Measurements from ENCODE around the gene KIF5A. TPM values are rescaled to one million over a fixed set of nuclear protein-coding genes. Genes with fewer than 3 reads are reported as not detected.
"Not testable (repeated sequence)": the region's sequence is repeated elsewhere in the genome, so short reads cannot be mapped to it uniquely, and the experiment has no call there.

Gene KIF5A
- total RNA-seq, 1 experiment from 2014 or later, result 0.36 TPM

DNA sequence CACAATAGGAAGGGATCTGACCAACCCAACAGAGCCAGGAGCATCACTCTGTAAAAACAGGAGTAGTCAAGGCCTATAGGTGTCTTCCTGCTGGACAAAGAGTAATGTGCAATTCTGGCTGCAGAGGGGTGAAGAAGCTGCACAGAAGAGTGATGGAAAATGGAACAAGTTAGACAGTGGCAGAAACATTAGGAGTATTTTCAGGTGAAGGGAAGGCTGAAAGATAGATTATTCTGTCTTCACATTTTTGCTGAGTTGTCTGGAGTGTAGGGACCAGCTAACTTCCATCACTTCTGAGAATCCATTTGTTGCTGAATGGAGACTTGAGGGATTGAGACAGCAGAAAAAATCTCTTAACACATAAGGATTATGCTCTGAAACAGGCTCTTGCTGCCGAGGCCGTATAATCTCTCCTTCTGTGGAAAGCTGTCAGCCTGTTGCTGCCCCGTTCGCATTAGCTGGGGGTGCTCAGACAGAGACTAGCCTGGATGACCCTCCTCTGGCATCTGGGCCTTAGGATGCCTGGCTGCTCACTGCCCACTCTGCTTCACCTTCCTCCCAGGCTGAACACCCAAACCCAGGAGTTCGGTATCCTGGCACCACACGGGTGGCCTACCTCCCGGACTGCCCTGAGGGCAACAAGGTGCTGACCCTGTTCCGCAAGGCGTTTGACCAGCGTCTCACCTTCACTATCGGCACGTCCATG, 58.3 kb downstream of the KIF5A start:
- no peak for DNase-seq (ENCODE audit: low spot score)

DNA sequence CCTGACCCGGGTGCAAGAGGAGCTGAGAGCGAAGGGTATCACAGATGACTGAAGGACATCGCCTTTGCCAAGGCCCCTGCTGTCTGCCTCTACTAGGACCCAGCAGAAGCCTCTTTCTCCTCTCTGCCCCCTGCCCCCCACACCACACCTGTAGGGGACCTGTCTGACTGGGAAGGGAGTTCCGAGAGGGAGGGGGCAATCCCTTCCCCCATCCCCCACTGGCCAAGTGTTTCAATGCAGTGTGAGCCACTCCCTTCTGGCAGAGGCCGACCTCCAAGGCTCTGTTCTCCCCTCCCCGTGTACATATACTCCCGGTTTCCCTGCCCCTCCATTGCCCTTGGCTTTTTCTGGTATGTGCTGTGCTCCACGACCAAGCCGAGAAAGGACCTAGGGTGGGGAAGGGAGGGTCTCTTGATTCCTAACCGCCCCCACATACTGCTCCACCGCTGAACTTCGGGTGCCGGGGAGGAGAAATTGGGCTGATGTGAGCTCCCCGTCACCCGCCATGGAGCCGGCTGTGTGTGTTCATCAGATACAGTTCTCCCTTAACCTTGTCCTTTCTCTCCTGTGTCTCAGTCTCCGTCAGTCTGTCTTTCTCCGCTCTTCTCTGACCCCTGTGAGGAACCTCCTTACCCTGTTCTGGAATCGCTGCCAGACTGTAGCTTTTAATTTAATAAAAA, 59.4 kb downstream of the KIF5A start:
- DNase-seq (ENCODE audit: low spot score), result no peak

DNA sequence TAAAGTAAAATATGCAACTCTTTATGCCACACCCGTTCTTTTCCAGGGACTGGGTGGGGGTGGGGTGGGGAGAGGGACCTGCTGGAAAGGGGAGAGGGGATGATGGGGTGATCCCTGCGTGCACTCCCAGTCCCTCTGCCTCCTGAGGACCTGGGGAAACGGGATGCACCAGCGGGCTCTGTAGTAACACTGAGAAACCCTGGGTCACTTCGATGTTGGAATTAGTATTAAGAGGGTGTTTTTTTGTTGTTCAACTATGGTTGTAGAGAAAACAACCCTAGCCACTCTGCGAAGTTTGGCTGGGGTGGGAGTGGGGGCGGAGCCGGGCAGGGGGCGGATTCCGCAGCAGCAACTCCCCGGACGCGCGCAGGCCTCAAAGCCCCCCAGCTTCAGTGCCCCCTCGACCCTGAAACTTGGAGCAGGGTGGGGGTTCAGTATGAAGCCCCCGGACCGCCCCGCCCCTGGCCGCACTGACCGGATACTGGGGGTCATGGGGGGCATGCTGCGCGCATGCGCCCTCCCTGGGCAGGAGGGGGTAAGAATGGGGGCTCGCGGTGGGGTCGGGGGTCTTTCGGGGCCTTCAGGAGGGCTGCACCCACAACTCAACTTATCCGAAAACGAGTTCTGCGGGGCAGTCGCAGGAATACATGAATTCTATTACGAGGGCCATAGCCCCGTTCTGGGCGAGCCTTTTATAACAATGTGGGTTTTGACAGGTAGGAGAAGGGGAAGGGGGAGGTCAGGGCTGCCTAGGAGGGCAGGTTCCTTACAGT, 60.1 kb downstream of the KIF5A start:
- DNase-seq (ENCODE audit: low spot score), result no peak

DNA sequence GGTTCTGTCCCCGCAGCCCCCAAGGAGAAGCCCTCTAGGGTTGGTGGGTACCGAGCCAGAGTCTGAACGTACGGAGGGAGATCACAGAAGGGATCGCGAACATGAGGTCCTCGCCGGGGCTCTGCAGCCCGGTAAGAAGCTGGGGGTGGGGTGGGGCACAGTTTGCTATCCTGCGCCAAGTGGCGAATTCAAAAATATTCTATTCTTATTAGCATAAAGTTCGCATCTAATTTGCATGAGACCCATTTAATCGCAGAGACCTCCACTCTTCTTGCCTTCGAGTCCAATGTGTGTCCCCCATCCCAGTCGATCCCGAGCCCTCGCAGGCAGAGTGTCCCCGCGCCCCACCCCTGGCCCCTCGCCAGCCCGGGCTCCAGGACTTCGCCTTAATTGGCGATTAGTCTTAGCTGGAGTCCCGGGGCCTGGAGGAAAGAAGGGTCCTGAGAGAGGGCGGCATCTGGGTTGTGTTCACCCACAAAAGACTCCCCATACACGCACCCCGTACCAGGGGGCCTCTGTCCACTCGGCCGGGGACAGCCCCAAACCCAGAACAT, 60.8 kb downstream of the KIF5A start:
- no peak for DNase-seq (ENCODE audit: low spot score)

DNA sequence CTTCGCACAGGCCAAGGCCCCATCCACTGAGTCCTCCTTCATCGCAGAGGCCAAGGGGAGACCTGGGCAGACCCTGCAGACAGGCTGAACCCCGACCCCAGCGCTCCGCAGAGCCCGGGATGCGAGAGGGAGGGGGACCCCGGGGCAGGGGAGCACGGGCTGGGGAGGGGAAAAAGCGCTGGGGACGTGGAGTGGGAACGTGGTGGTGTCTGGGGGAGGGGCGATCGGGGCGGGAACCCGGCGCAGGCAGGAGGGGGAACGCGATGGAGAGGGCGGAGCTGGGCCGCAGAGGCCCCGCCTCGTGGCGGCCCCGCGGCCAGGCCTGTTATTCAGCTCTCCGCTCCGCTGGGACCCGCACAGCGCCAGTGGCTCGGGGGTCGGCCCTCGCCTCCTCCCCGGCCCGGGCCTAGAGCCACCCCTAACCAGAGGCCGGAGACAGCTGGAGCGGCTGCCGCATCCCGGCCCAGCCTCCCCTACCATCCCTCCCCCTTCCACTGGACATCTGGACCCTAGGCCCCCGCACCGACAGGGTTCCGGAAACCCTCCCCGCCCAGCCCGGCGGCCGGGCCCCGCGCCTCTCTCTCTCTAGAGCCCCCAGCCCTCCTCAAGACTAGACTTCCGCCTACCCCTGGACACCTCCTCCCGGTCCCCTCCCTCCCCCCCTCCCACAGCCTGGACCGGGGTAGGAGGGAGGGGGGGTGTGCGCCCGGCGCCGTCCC, 61.4 kb downstream of the KIF5A start, which contains the start of gene ARHGEF25:
Gene ARHGEF25 (plus strand): TSS at position 328 of the 719 bp plus-strand sequence. CDS start 460 bp downstream, outside the sequence.
- peak; percentile 33 for DNase-seq (ENCODE audit: low spot score)

DNA sequence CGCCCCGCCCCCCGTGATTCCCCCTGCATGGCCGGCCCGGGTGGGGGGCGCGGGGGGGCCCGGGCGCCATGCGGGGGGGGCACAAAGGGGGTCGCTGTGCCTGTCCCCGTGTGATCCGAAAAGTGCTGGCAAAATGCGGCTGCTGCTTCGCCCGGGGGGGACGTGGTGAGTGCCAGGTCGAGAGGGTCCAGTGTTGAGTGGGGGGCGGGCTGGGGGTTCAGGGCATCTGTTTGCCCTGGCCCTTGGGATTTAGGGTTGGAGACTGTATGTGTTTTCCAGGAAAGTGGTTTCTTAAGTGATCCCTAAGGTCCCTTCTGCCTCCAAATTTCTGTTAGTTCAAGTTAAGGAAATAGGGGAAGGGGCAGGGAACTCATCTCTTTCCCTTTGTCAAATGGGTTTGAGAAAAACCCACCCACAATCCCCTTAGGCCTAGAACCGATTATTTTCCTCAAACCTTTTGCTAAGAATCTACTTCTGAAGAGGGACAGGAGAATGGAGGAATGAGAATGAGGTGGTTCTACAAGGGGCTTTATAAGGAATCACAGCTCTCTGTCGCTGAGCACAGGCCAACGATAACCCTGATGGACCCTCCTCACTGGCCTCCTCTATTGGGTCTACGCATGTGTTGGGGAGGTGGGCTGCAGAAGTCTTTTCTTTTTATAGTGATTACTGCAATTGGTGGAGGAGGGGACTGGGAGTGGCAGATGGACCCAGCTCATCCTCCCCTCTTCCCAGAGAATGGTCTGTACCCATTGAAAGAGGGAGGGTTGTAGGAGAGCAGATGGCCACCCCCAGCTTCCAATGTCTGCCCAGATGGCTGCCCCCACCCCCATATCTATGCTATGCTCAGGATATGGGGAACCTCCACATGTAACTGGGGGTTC, 62.2 kb downstream of the KIF5A start:
- DNase-seq (ENCODE audit: low spot score), result no peak

DNA sequence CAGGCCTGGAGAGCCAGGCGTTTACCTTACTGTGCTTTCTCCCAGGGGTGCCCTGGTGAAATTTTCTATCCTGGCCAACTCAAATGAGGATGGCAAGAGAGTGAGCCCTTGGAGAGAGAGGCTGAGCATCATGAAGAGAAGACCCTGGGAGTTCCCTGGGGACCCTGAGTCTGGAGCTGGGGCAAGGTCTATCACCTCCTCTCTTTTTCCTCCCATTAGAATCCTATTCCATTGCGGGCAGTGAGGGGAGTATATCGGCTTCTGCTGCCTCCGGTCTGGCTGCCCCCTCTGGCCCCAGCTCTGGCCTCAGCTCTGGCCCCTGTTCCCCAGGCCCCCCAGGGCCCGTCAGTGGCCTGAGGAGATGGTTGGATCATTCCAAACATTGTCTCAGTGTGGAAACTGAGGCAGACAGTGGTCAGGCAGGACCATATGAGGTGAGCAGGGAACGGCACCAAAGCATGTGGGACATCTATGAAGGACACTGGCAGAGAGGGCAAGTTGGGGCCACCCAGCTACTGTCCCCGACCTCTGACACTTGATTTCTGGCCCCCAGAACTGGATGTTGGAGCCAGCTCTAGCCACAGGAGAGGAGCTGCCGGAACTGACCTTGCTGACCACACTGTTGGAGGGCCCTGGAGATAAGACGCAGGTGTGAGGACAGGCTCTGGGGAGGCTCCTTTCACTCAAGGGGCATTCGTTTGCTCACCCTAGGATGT, 63.0 kb downstream of the KIF5A start:
- DNase-seq (ENCODE audit: low spot score), result no peak

DNA sequence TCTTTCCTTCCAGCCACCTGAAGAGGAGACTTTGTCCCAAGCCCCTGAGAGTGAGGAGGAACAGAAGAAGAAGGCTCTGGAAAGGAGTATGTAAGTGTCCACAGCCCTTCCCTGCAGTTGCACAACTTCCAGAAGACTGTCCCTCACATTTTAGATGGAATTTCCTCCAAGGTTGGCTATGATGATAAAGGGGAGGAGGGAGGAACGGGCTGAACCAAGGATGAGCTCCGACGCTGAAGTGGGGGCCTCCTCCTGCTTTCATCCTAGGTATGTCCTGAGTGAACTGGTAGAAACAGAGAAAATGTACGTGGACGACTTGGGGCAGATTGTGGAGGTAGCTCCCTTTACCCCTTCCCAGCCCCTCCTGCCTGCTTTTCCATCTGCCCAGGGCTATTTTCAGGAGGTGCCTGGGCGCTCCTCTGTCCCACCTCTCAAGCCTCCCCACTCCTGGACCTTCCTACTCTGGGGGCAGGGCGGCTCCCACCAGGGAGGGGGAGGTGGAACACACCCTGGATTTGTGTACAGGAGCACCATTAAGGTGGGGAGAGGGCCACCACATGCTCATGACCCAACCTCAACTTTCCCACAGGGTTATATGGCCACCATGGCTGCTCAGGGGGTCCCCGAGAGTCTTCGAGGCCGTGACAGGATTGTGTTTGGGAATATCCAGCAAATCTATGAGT, 63.7 kb downstream of the KIF5A start:
- DNase-seq (ENCODE audit: low spot score), result no peak

DNA sequence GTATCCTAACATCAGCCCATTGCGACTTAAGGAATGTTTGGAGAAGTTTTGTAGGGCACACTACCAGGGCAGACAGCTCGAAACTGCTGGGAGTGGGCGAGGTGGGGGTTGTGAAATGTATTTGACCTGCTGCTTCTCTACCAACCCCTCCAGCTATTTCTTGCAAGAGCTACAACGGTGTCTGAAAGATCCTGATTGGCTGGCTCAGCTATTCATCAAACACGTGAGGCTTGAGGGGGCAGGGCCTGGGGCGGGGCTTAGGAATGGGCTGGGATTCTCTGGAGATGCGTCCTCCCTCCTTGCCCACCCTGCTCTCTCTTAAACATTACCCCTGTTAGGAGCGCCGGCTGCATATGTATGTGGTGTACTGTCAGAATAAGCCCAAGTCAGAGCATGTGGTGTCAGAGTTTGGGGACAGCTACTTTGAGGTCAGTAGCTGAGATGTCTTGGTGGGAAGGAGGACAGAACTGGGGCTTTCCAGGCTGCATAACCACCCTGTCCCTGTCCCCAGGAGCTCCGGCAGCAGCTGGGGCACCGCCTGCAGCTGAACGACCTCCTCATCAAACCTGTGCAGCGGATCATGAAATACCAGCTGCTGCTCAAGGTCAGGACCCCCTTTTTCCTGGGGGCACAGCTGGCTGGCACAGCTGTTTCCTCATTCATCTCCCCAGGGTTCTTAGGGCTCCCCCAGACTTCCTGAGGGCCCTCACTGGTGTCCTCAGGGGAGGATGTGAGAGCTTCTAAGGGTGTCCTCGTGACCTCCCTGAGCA, 64.5 kb downstream of the KIF5A start:
- no peak for DNase-seq (ENCODE audit: low spot score)

DNA sequence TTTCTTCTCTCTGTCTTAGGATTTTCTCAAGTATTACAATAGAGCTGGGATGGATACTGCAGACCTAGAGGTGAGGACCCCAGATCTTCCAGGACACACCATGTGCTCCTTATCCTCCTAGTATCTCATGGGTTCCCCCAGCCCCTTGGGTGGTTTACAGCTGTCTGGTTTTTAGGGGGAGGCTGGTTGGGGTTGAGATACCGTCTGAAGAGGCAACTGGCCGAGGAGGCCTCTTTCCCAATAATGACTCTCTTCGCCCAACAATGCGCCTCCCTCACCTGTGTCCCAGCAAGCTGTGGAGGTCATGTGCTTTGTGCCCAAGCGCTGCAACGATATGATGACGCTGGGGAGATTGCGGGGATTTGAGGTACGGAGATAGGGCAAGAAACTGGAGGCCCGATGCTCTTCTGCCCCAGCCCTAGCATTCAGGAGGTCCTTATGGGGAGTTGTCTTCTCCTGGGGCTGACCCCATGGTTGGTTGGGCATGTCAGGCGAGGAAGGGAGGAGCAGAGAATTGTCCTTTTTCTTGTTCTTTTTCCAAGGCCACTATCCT, 65.2 kb downstream of the KIF5A start:
- DNase-seq (ENCODE audit: low spot score), result no peak

DNA sequence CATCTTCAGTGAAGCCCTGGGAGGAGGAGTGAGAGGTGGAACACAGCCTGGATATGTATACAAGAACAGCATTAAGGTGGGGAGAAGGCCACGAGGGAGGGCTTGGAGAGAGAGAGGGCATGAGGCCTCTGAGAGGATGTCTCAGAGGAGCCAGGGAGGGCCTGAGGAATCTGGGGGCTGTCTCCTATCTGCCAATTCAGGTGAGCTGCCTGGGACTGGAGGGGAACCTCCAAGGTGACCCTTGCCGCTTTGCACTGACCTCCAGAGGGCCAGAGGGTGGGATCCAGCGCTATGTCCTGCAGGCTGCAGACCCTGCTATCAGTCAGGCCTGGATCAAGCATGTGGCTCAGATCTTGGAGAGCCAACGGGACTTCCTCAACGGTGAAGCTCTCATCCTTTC, 65.8 kb downstream of the KIF5A start:
- DNase-seq (ENCODE audit: low spot score), result no peak

DNA sequence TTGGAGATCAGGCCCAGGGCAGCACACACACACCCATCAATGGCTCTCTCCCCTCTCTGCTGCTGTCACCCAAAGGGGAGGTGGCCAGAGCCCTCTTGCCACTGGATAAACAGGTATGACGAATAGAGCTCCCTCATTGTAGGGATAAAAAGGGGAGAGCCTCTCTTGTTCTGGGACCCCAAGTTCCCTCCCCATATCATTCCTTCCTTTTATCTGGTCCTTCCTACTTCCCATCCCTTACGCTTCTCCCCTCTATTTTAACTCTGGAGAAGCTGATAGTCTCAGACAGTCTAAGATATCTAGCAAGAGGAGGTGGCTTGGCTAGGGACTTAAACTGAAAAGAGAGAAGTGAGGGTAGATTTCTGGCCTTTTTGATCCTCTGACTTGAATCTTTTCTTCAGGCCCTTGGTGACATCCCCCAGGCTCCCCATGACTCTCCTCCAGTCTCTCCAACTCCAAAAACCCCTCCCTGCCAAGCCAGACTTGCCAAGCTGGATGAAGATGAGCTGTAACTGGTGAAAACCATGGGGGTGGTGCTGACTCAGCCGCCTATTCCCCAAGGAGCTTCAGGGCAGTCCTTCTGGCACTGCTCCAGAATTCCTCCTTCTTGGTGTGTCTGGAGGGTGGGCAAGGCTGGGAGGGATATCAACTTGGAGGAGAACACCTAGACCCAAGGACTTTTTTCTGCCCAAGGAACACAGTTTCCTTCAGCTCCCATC, 66.7 kb downstream of the KIF5A start:
- peak; percentile 19 for DNase-seq (ENCODE audit: low spot score)

DNA sequence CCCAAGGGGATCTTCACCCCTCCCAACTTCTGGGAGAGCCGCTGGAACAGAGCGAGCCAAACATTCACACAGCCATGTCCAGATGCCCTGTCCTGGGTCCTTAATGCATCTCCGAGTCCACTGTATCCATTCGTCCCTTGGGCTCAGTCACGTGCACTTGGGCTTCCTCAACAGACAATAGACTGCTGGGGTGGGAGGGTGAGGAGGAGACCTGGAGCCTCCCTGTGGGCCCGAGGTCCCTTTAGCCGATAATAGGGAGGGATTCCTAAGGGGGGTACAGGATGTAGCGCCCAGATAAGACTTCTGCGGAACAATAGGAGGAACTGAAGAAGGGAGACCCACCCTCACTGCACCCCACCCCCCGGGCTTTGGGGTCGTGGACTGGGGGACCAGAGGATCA, 68.1 kb downstream of the KIF5A start:
- no peak for DNase-seq (ENCODE audit: low spot score)

DNA sequence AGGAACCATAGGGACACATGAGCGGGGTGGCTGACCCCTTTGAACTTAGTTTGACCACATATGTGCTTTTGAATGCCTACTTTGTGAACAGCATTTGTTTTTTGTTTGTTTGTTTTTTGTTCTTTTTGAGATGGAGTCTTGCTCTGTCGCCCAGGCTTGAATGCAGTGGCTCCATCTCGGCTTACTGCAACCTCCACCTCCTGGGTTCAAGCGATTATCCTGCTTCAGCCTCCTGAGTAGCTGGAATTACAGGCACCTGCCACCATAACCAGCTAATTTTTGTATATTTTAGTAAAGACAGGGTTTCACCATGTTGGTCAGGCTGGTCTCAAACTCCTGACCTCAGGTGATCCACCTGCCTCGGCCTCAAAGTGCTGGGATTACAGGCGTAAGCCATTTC, 68.6 kb downstream of the KIF5A start:
- DNase-seq (ENCODE audit: low spot score), result not testable (repeated sequence)

DNA sequence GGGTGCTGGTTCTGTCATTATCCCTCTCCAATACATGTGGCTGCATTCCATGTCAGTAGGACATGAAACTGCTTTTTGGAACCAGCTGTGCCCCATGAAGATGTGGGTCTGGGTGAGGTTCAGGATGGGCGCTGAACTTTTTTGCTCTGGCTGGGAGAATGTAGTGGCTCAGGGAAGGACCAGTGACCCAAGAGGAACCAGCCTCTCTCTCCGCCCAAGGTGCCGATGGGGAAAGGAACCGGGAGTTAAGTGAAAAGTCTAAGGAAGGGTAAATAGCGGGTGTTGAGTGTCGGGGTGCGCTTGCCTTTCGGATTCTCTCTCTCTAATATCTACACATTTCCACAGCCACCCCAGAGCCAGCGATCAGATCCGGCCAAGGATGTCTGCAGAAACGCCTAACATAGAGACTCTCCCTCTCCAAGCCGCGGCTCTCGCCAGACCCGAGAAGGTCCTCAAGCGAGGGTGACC, 69.2 kb downstream of the KIF5A start:
- DNase-seq (ENCODE audit: low spot score), result no peak

DNA sequence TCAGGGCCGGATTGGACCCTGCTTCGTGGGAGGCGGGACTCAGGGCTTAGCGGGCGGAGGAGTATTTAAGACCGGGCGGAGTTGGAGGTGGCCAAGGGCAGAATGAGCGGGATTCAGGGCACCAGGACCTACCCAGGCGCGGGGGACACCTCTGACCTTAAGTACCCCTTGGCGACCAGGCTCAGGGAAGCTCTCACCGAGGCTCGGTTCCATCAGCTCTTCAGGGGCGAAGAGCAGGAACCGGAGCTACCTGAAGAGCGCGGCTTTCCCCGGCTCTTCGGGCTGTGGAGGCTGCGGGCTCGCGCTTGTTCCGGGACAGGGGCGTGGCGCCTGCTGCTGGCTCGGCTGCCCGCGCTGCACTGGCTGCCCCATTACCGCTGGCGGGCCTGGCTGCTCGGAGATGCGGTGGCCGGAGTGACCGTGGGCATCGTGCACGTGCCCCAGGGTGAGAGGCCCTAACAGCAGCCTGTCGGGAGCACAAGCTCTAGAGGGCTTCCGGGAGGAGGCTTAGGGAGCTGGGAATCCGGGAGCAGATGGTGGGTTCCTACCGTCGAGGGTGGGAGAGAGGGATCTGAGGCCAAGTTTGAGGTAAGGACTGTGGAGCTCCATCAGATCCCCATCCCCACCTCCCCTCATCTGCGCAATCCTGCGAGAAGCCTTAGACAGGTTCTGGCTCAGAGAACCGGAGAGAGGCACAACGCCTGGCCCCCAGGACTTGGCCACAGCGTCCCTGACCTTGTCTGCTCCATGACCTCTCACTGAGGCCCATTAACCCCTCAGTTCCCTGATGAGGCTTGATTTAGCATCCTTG, 69.8 kb downstream of the KIF5A start:
- DNase-seq (ENCODE audit: low spot score), result no peak

All from A172 (cell line).